Left kidney (tissue), 8 donors: ENCODE results near the gene OR2AG2. TPM values are rescaled to one million over a fixed set of nuclear protein-coding genes. Genes with fewer than 3 reads are reported as not detected.
"Not testable (repeated sequence)": the region's sequence is repeated elsewhere in the genome, so short reads cannot be mapped to it uniquely, and the experiment has no call there.

Experiments used
- DNase-seq: peaks from one replicate; pipeline ENCODE4 v3.0.0-alpha.2; 2013
- long read RNA-seq, 8 donors: transcript quantifications; one replicate each; lab custom pipeline, GENCODE V29; 2026
- polyA plus RNA-seq: library from polyadenylated mRNA; unstranded; fragments of 120-200 nt; gene quantifications from one replicate; pipeline ENCODE4 v1.2.1, GENCODE V29; 2013; ENCODE audit not compliant: insufficient read length

The OR2AG2 gene
- polyA plus RNA-seq, result 0.07 TPM
- long read RNA-seq, donor 1, result 0 reads
- long read RNA-seq, donor 2, result 0 reads
- long read RNA-seq, donor 3, result 0 reads
- long read RNA-seq, donor 4, result 0 reads
- long read RNA-seq, donor 5, result 0 reads
- long read RNA-seq, donor 6, result 0 reads
- long read RNA-seq, donor 7, result 0 reads
- long read RNA-seq, donor 8, result 0 reads

GRCh38 chr11:6771926-6772893 lies at the start of gene OR2AG2:
OR2AG2 (minus strand) TSS chr11:6771976; CDS start chr11:6768957, 3,019 bp downstream.
- no peak for DNase-seq

GRCh38 chr11:6818967-6819366 lies 47.2 kb upstream of the OR2AG2 start:
- no peak for DNase-seq

- DNase-seq, result no peak
Observed at GRCh38 chr11:6817694-6818093, 45.9 kb upstream of the OR2AG2 start.

GRCh38 chr11:6813656-6814055 lies 41.9 kb upstream of the OR2AG2 start:
- no peak for DNase-seq

- DNase-seq, result peak; percentile 20
Observed at GRCh38 chr11:6812390-6813005, 40.7 kb upstream of the OR2AG2 start.

GRCh38 chr11:6801075-6801474 lies 29.3 kb upstream of the OR2AG2 start:
- DNase-seq, result not testable (repeated sequence)

GRCh38 chr11:6799402-6799801 lies 27.6 kb upstream of the OR2AG2 start, which contains the start of gene OR6A2:
OR6A2 (minus strand) TSS chr11:6799689; CDS start chr11:6795708, 3,981 bp downstream.
- no peak for DNase-seq

GRCh38 chr11:6794639-6795038 lies 22.9 kb upstream of the OR2AG2 start:
- DNase-seq, result no peak

GRCh38 chr11:6790546-6790945 lies 18.8 kb upstream of the OR2AG2 start:
- DNase-seq, result no peak

GRCh38 chr11:6782720-6783119 lies 10.9 kb upstream of the OR2AG2 start, which contains the start of gene OR2AG1:
OR2AG1 (plus strand) TSS chr11:6783020; CDS start chr11:6785038, 2,018 bp downstream.
- DNase-seq, result no peak

- DNase-seq, result no peak
Observed at GRCh38 chr11:6780829-6781228, 9.1 kb upstream of the OR2AG2 start.

- no peak for DNase-seq
Observed at GRCh38 chr11:6778518-6778917, 6.7 kb upstream of the OR2AG2 start.

GRCh38 chr11:6757373-6757967 lies 14.3 kb downstream of the OR2AG2 start:
- DNase-seq, result peak; percentile 63

- DNase-seq, result no peak
Observed at GRCh38 chr11:6755953-6756347, 15.8 kb downstream of the OR2AG2 start.

- DNase-seq, result peak; percentile 41
Observed at GRCh38 chr11:6755303-6755952, 16.3 kb downstream of the OR2AG2 start.

GRCh38 chr11:6747097-6747668 lies 24.6 kb downstream of the OR2AG2 start:
- no peak for DNase-seq

- DNase-seq, result no peak
Observed at GRCh38 chr11:6746626-6747025, 25.1 kb downstream of the OR2AG2 start.

GRCh38 chr11:6746086-6746618 lies 25.6 kb downstream of the OR2AG2 start:
- DNase-seq, result no peak

- DNase-seq, result no peak
Observed at GRCh38 chr11:6745465-6746015, 26.2 kb downstream of the OR2AG2 start.

GRCh38 chr11:6745018-6745417 lies 26.8 kb downstream of the OR2AG2 start:
- DNase-seq, result no peak

- DNase-seq, result no peak
Observed at GRCh38 chr11:6742260-6742659, 29.5 kb downstream of the OR2AG2 start.
